Mammary epithelial cell (primary cell): ENCODE results near the gene KCNJ6.

Experiments used
- CTCF ChIP-seq, 2 donors: IDR thresholded peaks in 1 of 2; conservative IDR thresholded peaks in 1 of 2; 2 replicates each; pipeline ENCODE4 v1.5.1; 2011 to 2012; ENCODE audit warnings: inconsistent platforms in 2 of 2, low read length in 2 of 2, mild to moderate bottlenecking in 2 of 2, control low read depth in 1 of 2, low read depth in 1 of 2; ENCODE audit not compliant: insufficient read depth in 1 of 2; ENCODE audit errors: extremely low read depth in 1 of 2
- EZH2 ChIP-seq: IDR thresholded peaks from 2 replicates; pipeline ENCODE4 v1.6.1; 2012; ENCODE audit warnings: low read length, inconsistent platforms, borderline replicate concordance

GRCh38 chr21:37800456-37801061, 115.7 kb downstream of the KCNJ6 start:
- TF ChIP-seq CTCF (conservative IDR thresholded peaks at IDR 0.05 in 1 of 2, IDR thresholded peaks at IDR 0.05 in 1 of 2; ENCODE audit: extremely low read depth in 1 of 2, insufficient read depth in 1 of 2, low read depth in 1 of 2, low read length in 2 of 2) (no peak), EZH2 (no peak)
